Right atrium auricular region (tissue), 2 donors: ENCODE data around the gene GSS. TPM values are rescaled to one million over a fixed set of nuclear protein-coding genes. Genes with fewer than 3 reads are reported as not detected.

Experiments used
- DNase-seq: peaks from one replicate; pipeline ENCODE4 v3.0.0-alpha.2; 2019; ENCODE audit warnings: low spot score
- H3K27ac ChIP-seq, 2 donors: fragments of 200-600 bp; sonication (generic); 1 replicate in 1 of 2; 2 replicates in 1 of 2; pipeline ENCODE4 v1.5.1; 2016 to 2019
- H3K27me3 ChIP-seq, 2 donors: fragments of 200-600 bp; sonication (generic); one replicate each; pipeline versions ENCODE4 v1.5.1 to v1.6.0; 2017 to 2019
- H3K36me3 ChIP-seq: fragments of 200-600 bp; sonication (generic); one replicate; pipeline ENCODE4 v1.5.1; 2016
- H3K4me1 ChIP-seq, 2 donors: fragments of 200-600 bp; sonication (generic); one replicate each; pipeline versions ENCODE4 v1.5.1 to v1.6.0; 2017 to 2019
- H3K4me3 ChIP-seq, 2 donors: fragments of 200-600 bp; sonication (generic); 1 replicate in 1 of 2; 2 replicates in 1 of 2; pipeline ENCODE4 v1.5.1; 2017 to 2019; ENCODE audit warnings: mild to moderate bottlenecking in 1 of 2, moderate library complexity in 1 of 2
- H3K9me3 ChIP-seq, 2 donors: fragments of 200-600 bp; sonication (generic); one replicate each; pipeline ENCODE4 v1.5.1; 2019
- total RNA-seq, 2 donors: library from RNA; depleted of rRNA; stranded (reverse); fragments of >200 nt; gene quantifications; one replicate each; pipeline ENCODE4 v1.1.0, GENCODE V29; 2016
- TF ChIP-seq, protein P1 (sequence below), 2 donors: fragments of 200-600 bp; sonication (generic); IDR thresholded peaks; one replicate each; pipeline ENCODE4 v1.5.1; 2019; ENCODE audit warnings: antibody characterized with exemption in 2 of 2

The GSS gene
- total RNA-seq, 2 donors from 2014 or later, result 23.0 to 38.3 TPM

- no peaks in the 10 kb centered on the region for H3K9me3 ChIP-seq
- no peak for DNase-seq
- no peaks in the 10 kb centered on the region for H3K27me3 ChIP-seq
- no peak overlapping the region for H3K27ac ChIP-seq
- peaks cover 0 to 14% of the 10 kb centered on the region in 2 donors for H3K4me1 ChIP-seq
- no peak overlapping the region for H3K4me3 ChIP-seq
- TF ChIP-seq, protein P1, sequence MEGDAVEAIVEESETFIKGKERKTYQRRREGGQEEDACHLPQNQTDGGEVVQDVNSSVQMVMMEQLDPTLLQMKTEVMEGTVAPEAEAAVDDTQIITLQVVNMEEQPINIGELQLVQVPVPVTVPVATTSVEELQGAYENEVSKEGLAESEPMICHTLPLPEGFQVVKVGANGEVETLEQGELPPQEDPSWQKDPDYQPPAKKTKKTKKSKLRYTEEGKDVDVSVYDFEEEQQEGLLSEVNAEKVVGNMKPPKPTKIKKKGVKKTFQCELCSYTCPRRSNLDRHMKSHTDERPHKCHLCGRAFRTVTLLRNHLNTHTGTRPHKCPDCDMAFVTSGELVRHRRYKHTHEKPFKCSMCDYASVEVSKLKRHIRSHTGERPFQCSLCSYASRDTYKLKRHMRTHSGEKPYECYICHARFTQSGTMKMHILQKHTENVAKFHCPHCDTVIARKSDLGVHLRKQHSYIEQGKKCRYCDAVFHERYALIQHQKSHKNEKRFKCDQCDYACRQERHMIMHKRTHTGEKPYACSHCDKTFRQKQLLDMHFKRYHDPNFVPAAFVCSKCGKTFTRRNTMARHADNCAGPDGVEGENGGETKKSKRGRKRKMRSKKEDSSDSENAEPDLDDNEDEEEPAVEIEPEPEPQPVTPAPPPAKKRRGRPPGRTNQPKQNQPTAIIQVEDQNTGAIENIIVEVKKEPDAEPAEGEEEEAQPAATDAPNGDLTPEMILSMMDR (IDR thresholded peaks at IDR 0.05), result no peak
- H3K36me3 ChIP-seq, result no peaks in the 10 kb centered on the region
Observed at GRCh38 chr20:34965051-34965450, 9.4 kb upstream of the GSS start.

GRCh38 chr20:34964486-34964885, 8.9 kb upstream of the GSS start:
- Histone ChIP-seq H3K9me3 (no peaks in the 10 kb centered on the region), H3K4me3 (no peak overlapping the region), H3K27me3 (no peaks in the 10 kb centered on the region), H3K36me3 (no peaks in the 10 kb centered on the region), H3K27ac (no peak overlapping the region), H3K4me1 (peaks cover 0 to 12% of the 10 kb centered on the region in 2 donors)
- DNase-seq, result no peak
- TF ChIP-seq, protein P1 (IDR thresholded peaks at IDR 0.05), result no peak

GRCh38 chr20:34956751-34957472, 1.3 kb upstream of the GSS start:
- Histone ChIP-seq H3K4me1 (peaks cover 0 to 13% of the 10 kb centered on the region in 2 donors), H3K4me3 (no peak overlapping the region), H3K27me3 (no peaks in the 10 kb centered on the region), H3K27ac (no peak overlapping the region), H3K9me3 (no peaks in the 10 kb centered on the region), H3K36me3 (no peaks in the 10 kb centered on the region)
- TF ChIP-seq, protein P1 (IDR thresholded peaks at IDR 0.05), result no peak
- no peak for DNase-seq

GRCh38 chr20:34956041-34956458, 444 bp upstream of the GSS start:
- peaks cover 0 to 13% of the 10 kb centered on the region in 2 donors for H3K4me1 ChIP-seq
- TF ChIP-seq, protein P1 (IDR thresholded peaks at IDR 0.05), result peak; percentile 9 to 16
- no peaks in the 10 kb centered on the region for H3K36me3 ChIP-seq
- H3K4me3 ChIP-seq, result peak overlapping the region; percentile 67 to 70
- no peaks in the 10 kb centered on the region for H3K9me3 ChIP-seq
- no peak for DNase-seq
- no peaks in the 10 kb centered on the region for H3K27me3 ChIP-seq
- H3K27ac ChIP-seq, result peak overlapping the region; percentile 94 to 95

DNA sequence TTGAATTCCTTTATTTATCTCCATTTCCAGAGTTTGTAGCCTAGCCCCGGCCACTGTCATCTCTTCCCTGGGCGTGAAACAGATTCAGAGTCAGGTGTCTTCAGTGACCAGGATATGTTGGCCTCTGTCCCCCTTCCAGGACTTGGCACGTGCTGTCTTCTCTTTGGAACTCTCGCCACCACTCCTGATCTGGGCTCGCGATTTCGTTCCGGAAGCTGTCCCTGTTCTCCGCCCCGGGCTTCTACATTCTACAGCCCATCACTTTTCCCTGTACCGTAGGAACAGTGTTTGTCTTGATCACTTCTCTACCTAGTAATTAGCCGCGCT, 739 bp downstream of the GSS start:
- Histone ChIP-seq H3K4me1 (peaks cover 0 to 13% of the 10 kb centered on the region in 2 donors), H3K27ac (peak overlapping the region; percentile 94 to 95), H3K4me3 (peak overlapping the region; percentile 67 to 70), H3K27me3 (no peaks in the 10 kb centered on the region), H3K9me3 (no peaks in the 10 kb centered on the region), H3K36me3 (no peaks in the 10 kb centered on the region)
- TF ChIP-seq, protein P1 (IDR thresholded peaks at IDR 0.05), result no peak
- peak; percentile 66 for DNase-seq

DNA sequence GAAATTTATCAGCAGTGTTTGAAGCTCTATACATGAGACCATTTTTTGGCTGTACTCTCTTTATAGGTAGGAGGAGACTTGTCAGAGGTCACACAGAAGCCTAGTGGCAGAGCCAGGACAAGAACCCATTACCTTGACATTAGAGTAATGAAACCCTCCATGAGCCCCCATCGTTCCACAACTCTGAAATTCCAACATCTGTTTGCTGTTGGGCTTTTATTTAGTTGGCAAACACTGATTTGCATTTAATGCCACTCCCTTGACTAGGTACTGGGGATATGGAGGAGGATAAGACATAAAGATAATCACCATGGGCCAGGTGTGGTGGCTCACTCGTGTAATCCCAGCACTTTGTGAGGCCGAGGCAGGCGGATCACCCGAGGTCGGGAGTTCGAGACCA, 1.6 kb downstream of the GSS start:
- H3K27me3 ChIP-seq, result no peaks in the 10 kb centered on the region
- peaks cover 0 to 13% of the 10 kb centered on the region in 2 donors for H3K4me1 ChIP-seq
- no peak for DNase-seq
- H3K27ac ChIP-seq, result peak overlapping the region; percentile 94 to 95
- H3K9me3 ChIP-seq, result no peaks in the 10 kb centered on the region
- no peak overlapping the region for H3K4me3 ChIP-seq
- TF ChIP-seq, protein P1 (IDR thresholded peaks at IDR 0.05), result no peak
- H3K36me3 ChIP-seq, result peaks cover 4% of the 10 kb centered on the region
